ENCODE data around the gene ELP4. TPM values are rescaled to one million over a fixed set of nuclear protein-coding genes. Genes with fewer than 3 reads are reported as not detected.

ELP4 gene
- total RNA-seq, 1 donor from 2014 or later = 19.5 TPM

DNA sequence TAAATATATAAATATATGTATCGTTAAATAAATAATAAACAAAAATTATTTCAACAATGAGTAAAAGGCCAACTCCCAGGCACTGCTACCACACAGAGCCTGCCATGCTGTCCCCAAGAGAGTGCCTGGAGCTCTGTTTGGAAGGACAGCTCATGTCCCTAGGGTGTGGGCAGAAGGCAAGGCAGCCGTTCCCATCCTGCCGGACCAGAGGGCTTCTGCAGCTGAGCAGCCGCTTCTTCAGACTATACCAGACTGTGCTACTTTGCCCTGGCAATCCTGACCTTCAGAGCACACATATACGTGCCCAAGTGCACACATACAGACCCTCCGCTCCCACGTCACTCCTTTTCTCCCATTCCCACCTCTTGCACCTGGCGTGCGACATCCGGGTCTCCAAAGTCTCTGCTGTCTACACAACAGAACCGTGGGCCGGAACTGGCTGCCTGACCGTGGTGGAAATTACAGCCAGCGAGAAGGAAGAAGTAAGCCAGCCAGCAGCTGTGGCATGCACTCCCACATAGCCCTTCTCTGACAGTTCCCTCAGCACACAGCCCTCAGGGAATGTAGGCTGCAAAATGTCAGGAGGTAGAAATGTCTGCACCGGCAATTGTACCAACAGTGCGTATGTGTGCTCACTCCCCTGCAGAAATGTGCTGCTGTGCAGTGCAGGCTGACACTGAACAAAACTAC, 277.6 kb downstream of the ELP4 start:
- H3K27me3 Mint-ChIP-seq (ENCODE audit: low read depth) = no peaks in the 10 kb centered on the region
- H3K27ac Mint-ChIP-seq = no peak overlapping the region
- H3K36me3 Mint-ChIP-seq = no peaks in the 10 kb centered on the region
- peaks cover 19% of the 10 kb centered on the region for H3K4me1 Mint-ChIP-seq
- TF ChIP-seq, protein P1, sequence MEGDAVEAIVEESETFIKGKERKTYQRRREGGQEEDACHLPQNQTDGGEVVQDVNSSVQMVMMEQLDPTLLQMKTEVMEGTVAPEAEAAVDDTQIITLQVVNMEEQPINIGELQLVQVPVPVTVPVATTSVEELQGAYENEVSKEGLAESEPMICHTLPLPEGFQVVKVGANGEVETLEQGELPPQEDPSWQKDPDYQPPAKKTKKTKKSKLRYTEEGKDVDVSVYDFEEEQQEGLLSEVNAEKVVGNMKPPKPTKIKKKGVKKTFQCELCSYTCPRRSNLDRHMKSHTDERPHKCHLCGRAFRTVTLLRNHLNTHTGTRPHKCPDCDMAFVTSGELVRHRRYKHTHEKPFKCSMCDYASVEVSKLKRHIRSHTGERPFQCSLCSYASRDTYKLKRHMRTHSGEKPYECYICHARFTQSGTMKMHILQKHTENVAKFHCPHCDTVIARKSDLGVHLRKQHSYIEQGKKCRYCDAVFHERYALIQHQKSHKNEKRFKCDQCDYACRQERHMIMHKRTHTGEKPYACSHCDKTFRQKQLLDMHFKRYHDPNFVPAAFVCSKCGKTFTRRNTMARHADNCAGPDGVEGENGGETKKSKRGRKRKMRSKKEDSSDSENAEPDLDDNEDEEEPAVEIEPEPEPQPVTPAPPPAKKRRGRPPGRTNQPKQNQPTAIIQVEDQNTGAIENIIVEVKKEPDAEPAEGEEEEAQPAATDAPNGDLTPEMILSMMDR (IDR thresholded peaks at IDR 0.05; ENCODE audit: unreplicated experiment) = no peak
- H3K4me3 Mint-ChIP-seq = no peak overlapping the region
- DNase-seq (ENCODE audit: low spot score in 2 of 2, unreplicated experiment in 2 of 2) = no peak
- no peaks in the 10 kb centered on the region for H3K9me3 Mint-ChIP-seq

DNA sequence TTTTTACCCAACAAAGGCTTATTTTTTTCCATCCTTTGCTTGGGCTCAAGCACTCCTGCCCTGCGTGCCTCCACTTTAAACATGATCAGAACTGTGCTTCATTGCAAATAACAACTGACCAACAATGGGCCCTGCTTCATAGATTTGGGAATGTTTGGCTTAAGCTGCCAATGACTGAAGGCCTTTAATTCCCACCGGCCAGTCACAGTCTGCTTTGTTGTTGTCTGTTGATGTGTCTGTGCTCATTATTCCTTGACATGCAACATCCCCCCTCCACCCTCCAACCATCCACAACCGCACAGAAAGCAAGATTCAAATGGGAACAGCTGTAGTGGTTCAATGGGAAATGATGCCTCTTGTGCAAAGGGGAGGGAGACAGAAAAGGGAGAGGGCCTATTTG, 278.5 kb downstream of the ELP4 start:
- peaks cover 28% of the 10 kb centered on the region for H3K4me1 Mint-ChIP-seq
- H3K36me3 Mint-ChIP-seq = no peaks in the 10 kb centered on the region
- H3K27me3 Mint-ChIP-seq (ENCODE audit: low read depth) = no peaks in the 10 kb centered on the region
- H3K4me3 Mint-ChIP-seq = no peak overlapping the region
- DNase-seq (ENCODE audit: low spot score in 2 of 2, unreplicated experiment in 2 of 2) = no peak
- H3K9me3 Mint-ChIP-seq = no peaks in the 10 kb centered on the region
- H3K27ac Mint-ChIP-seq = no peak overlapping the region
- TF ChIP-seq, protein P1 (IDR thresholded peaks at IDR 0.05; ENCODE audit: unreplicated experiment) = no peak

DNA sequence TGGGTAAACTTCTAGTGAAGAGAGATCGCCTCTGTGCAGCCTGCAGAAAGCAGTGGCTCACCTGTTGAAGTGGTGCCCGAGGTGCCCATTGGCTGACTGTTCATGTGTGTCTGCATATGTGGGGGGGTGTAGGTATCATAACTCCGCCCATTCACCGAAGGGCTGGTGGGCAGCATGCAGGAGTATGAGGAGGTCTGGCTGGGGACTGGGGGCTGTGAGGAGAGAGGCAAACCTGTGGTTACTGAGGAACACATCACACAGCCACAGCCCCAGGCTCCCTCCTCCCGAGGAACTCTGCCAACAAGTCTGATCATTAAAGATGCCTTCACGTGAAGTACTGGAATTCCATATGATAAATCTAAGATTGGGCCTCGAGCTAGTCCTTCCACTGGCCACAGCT, 281.1 kb downstream of the ELP4 start:
- Mint-ChIP-seq H3K36me3 (no peaks in the 10 kb centered on the region), H3K4me1 (peaks cover 28% of the 10 kb centered on the region), H3K9me3 (no peaks in the 10 kb centered on the region), H3K27me3 (ENCODE audit: low read depth) (peaks cover 17% of the 10 kb centered on the region), H3K27ac (no peak overlapping the region), H3K4me3 (no peak overlapping the region)
- no peak for DNase-seq (ENCODE audit: low spot score in 2 of 2, unreplicated experiment in 2 of 2)
- TF ChIP-seq, protein P1 (IDR thresholded peaks at IDR 0.05; ENCODE audit: unreplicated experiment) = no peak

DNA sequence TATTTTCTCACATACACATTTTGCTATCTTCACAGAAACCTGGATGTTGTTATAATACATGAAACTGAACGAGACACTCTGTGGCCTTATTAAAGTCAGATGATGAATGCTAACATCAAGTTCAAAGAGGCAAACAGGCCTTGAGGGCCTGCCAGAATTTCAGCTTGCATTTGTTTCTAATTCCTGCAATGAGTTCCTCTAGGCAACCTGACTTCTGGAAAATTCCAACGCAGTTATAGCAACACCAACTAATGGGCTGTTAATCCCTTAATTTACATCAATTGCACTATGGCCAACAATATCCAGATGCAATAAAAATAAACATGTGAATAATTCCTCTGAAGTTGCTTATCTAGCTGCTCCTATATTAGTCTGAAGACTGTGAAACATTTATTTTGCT, 282.5 kb downstream of the ELP4 start:
- H3K4me1 Mint-ChIP-seq = peaks cover 30% of the 10 kb centered on the region
- peaks cover 31% of the 10 kb centered on the region for H3K27me3 Mint-ChIP-seq (ENCODE audit: low read depth)
- no peaks in the 10 kb centered on the region for H3K36me3 Mint-ChIP-seq
- H3K4me3 Mint-ChIP-seq = no peak overlapping the region
- no peaks in the 10 kb centered on the region for H3K9me3 Mint-ChIP-seq
- DNase-seq (ENCODE audit: low spot score in 2 of 2, unreplicated experiment in 2 of 2) = no peak
- peak overlapping the region; percentile 8 for H3K27ac Mint-ChIP-seq
- TF ChIP-seq, protein P1 (IDR thresholded peaks at IDR 0.05; ENCODE audit: unreplicated experiment) = no peak

DNA sequence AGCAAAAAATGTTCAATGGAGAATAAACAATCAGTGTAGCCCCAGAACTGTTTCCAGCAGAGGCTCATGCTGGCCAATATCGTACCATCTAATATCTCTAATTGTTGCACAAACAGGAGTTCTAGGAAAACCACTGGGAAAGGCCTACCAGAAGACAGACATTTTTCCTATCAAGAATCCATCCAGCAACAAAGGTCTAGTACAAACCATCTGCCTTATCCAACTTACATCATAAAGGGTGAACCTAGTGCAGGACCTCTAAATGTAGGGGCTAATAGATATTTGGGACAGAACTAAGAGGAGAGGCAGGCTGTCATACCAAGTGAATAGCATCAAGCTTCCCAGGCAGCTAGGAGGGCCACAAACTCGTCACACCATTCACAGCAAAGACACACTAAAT, 282.9 kb downstream of the ELP4 start:
- Mint-ChIP-seq H3K4me3 (no peak overlapping the region), H3K27ac (peak overlapping the region; percentile 8), H3K9me3 (no peaks in the 10 kb centered on the region), H3K36me3 (no peaks in the 10 kb centered on the region), H3K4me1 (peaks cover 31% of the 10 kb centered on the region), H3K27me3 (ENCODE audit: low read depth) (peaks cover 35% of the 10 kb centered on the region)
- DNase-seq (ENCODE audit: low spot score in 2 of 2, unreplicated experiment in 2 of 2) = no peak
- TF ChIP-seq, protein P1 (IDR thresholded peaks at IDR 0.05; ENCODE audit: unreplicated experiment) = no peak
